ENCODE data around the gene NSMCE1. TPM values are rescaled to one million over a fixed set of nuclear protein-coding genes. Genes with fewer than 3 reads are reported as not detected.

The NSMCE1 gene
- total and polyA plus RNA-seq, 2 of the 4 experiments (the other 2 are of a cell fraction): 47.5 to 120 TPM

- BruUV-seq (replicated peaks): no TSS peak
- no CpG with 5 or more reads among the region's 3 CpGs for WGBS, 2 experiments (ENCODE audit: extremely low coverage in 2 of 2, insufficient read length in 1 of 2)
- ATAC-seq (ENCODE audit: low read depth): no peak
- intact Hi-C loops (cut with micrococcal nuclease) (no loop called here), dilution Hi-C loops (cut with HindIII; ENCODE audit: low sequenced_read_pairs, unreplicated experiment) (no loop called here), in situ Hi-C loops (cut with MboI; ENCODE audit: low sequenced_read_pairs) (no loop called here)
- H3K9me3 ChIP-seq (ENCODE audit: control insufficient read depth, insufficient read depth, low read length): no peaks in the 10 kb centered on the region
- H3K14ac ChIP-seq (replicated peaks; ENCODE audit: low read depth, low read length): peak overlapping the region; percentile 65
- peak overlapping the region; percentile 39; the same call in 1 of the 2 replicates for H3K18ac ChIP-seq (ENCODE audit: low read depth, low read length)
- peaks cover 33% of the 10 kb centered on the region for H3K9me1 ChIP-seq (ENCODE audit: insufficient read depth, low read length)
- peak overlapping the region; percentile 75 for H2BK5ac ChIP-seq (ENCODE audit: low read depth, low read length, poor library complexity, severe bottlenecking)
- H3K79me1 ChIP-seq (ENCODE audit: low read depth in 1 of 2, low read length in 2 of 2): peaks cover 53 to 62% of the 10 kb centered on the region in 2 experiments
- no peak overlapping the region for H2AFZ ChIP-seq (replicated peaks; ENCODE audit: low read length, poor library complexity)
- H2AK9ac ChIP-seq (replicated peaks; ENCODE audit: low read depth, low read length, poor library complexity): no peak overlapping the region
- no peaks in the 10 kb centered on the region for H4K20me1 ChIP-seq (ENCODE audit: insufficient read depth, low read length)
- peak overlapping the region; percentile 79 for H4K5ac ChIP-seq (ENCODE audit: low read depth, low read length)
- H3K4me1 ChIP-seq (ENCODE audit: control insufficient read depth, insufficient read depth, low read length): peaks cover 34% of the 10 kb centered on the region
- no peak for DNase-seq
- H3K9ac ChIP-seq (ENCODE audit: low read depth, low read length): no peak overlapping the region; the same call in 1 of the 2 replicates
- peaks cover 14% of the 10 kb centered on the region for H3K36me3 ChIP-seq (ENCODE audit: control insufficient read depth, insufficient read depth, low read length)
- H2AK5ac ChIP-seq (ENCODE audit: low read depth, low read length): peak overlapping the region; percentile 71
- POLR2A ChIA-PET (ENCODE audit: unreplicated experiment): no interaction called here
- peak overlapping the region; percentile 77 for H3K27ac ChIP-seq (ENCODE audit: insufficient read depth, low read length)
- H3K4me2 ChIP-seq (ENCODE audit: low read depth, low read length): no peak overlapping the region
- peak overlapping the region; percentile 53; the same call in 1 of the 2 replicates for H2BK20ac ChIP-seq (ENCODE audit: low read depth, low read length)
- peak overlapping the region; percentile 60 for H4K91ac ChIP-seq (ENCODE audit: insufficient read depth, low read depth, low read length)
- H2BK120ac ChIP-seq (ENCODE audit: low read depth, low read length): peak overlapping the region; percentile 75
- no peak overlapping the region for H3K56ac ChIP-seq (ENCODE audit: extremely low read depth, insufficient read depth, low read length)
- peak overlapping the region; percentile 64 for H2BK15ac ChIP-seq (ENCODE audit: low read depth, low read length)
- H4K8ac ChIP-seq (ENCODE audit: low read depth in 2 of 2, low read length in 2 of 2): peak overlapping the region; percentile 46 to 66
- peak overlapping the region; percentile 59; the same call in 1 of the 2 replicates for H3K23ac ChIP-seq (ENCODE audit: low read depth, low read length)
- peak overlapping the region; percentile 74 for H3K4ac ChIP-seq (ENCODE audit: low read depth, low read length)
- no peak for TF ChIP-seq NFE2L2 (IDR thresholded peaks at IDR 0.05; ENCODE audit: low read depth, low read length)
- no peak for TF ChIP-seq SMC3 (IDR thresholded peaks at IDR 0.05; ENCODE audit: low read depth, low read length)
- TF ChIP-seq CTCF (conservative IDR thresholded peaks at IDR 0.05; ENCODE audit: low read depth, low read length): no peak
- no peak for TF ChIP-seq MAZ (IDR thresholded peaks at IDR 0.05; ENCODE audit: borderline replicate concordance, low read depth, low read length)
- no peak for TF ChIP-seq MXI1 (IDR thresholded peaks at IDR 0.05; ENCODE audit: borderline replicate concordance, low read depth, low read length)
- no peak for TF ChIP-seq CEBPB (IDR thresholded peaks at IDR 0.05; ENCODE audit: low read depth, low read length)
- no peak for TF ChIP-seq FOS (IDR thresholded peaks at IDR 0.05; ENCODE audit: low read depth, low read length)
- TF ChIP-seq, protein P1, sequence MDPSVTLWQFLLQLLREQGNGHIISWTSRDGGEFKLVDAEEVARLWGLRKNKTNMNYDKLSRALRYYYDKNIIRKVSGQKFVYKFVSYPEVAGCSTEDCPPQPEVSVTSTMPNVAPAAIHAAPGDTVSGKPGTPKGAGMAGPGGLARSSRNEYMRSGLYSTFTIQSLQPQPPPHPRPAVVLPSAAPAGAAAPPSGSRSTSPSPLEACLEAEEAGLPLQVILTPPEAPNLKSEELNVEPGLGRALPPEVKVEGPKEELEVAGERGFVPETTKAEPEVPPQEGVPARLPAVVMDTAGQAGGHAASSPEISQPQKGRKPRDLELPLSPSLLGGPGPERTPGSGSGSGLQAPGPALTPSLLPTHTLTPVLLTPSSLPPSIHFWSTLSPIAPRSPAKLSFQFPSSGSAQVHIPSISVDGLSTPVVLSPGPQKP (IDR thresholded peaks at IDR 0.05; ENCODE audit: borderline replicate concordance, low read depth, low read length): no peak
- TF ChIP-seq RCOR1 (IDR thresholded peaks at IDR 0.05; ENCODE audit: insufficient replicate concordance, low read length): no peak
- TF ChIP-seq BHLHE40 (IDR thresholded peaks at IDR 0.05; ENCODE audit: low read depth, low read length): no peak
- no peak for TF ChIP-seq RFX5 (IDR thresholded peaks at IDR 0.05; ENCODE audit: low read depth, low read length)
- TF ChIP-seq MAFK (IDR thresholded peaks at IDR 0.05; ENCODE audit: low read depth, low read length): no peak
- TF ChIP-seq RAD21 (IDR thresholded peaks at IDR 0.05; ENCODE audit: low read length): no peak
- no peak for TF ChIP-seq POLR2A (IDR thresholded peaks at IDR 0.05; ENCODE audit: low read depth, low read length)
- H3K27me3 ChIP-seq (ENCODE audit: control insufficient read depth, insufficient read depth, low read length): no peaks in the 10 kb centered on the region
- no peak overlapping the region for H3K4me3 ChIP-seq (ENCODE audit: insufficient read depth, low read depth, low read length)
- CTCF ChIA-PET: interaction anchor here (0.6 to 1.1 kb wide), 3 partner anchors 11 to 72 kb away, joined by 3 to 4 read pairs (median 3); no protein-coding TSS in a partner anchor
Measured at GRCh38 chr16:27254262-27254811, 14.2 kb downstream of the NSMCE1 start.
